H1 (cell line): ENCODE data around the gene PRKCD. TPM values are rescaled to one million over a fixed set of nuclear protein-coding genes. Genes with fewer than 3 reads are reported as not detected.

Source experiments
- CTCF ChIA-PET: fragments of 300-600 bp; sonication (Branson Sonifier 250); formaldehyde crosslinking; loops from one replicate; lab custom pipeline; 2021; ENCODE audit not compliant: partially characterized antibody; lab: Charles Lee
- POLR2A ChIA-PET: fragments of 300-600 bp; sonication (Branson Sonifier 250); formaldehyde crosslinking; loops from one replicate; lab custom pipeline; 2021; ENCODE audit warnings: inconsistent platforms; ENCODE audit not compliant: partially characterized antibody; lab: Charles Lee
- DNase-seq, 2 experiments: peaks; one replicate each; pipeline versions ENCODE4 v3.0.0 to v3.0.0-alpha.2; 2010 to 2022; ENCODE audit warnings: low spot score in 2 of 2, low read depth in 1 of 2, mixed read lengths in 1 of 2
- FAIRE-seq: peaks from 2 replicates; lab custom pipeline; 2011; peaks lifted over from hg19 to GRCh38; lab: Jason Lieb, UNC
- H2AFZ ChIP-seq: 2 replicates; pipeline ENCODE4 v1.8.1; 2012; ENCODE audit warnings: low read length, inconsistent platforms
- H2AK5ac ChIP-seq: 2 replicates; pipeline ENCODE4 v1.6.1; 2013; ENCODE audit warnings: low read depth, low read length
- H2BK120ac ChIP-seq: replicated peaks from 2 replicates; pipeline ENCODE3; 2013; ENCODE audit warnings: low read depth, low read length, inconsistent platforms
- H2BK12ac ChIP-seq: 2 replicates; pipeline ENCODE4 v1.6.1; 2013; ENCODE audit warnings: low read depth, low read length
- H2BK15ac ChIP-seq: 2 replicates; pipeline ENCODE4 v1.6.1; 2013; ENCODE audit warnings: low read length
- H2BK20ac ChIP-seq: 2 replicates; pipeline ENCODE4 v1.6.1; 2013; ENCODE audit warnings: low read length
- H2BK5ac ChIP-seq: 2 replicates; pipeline ENCODE4 v1.6.1; 2013; ENCODE audit warnings: low read depth, low read length
- H3K14ac ChIP-seq: 2 replicates; pipeline ENCODE4 v1.6.1; 2013; ENCODE audit warnings: inconsistent platforms; ENCODE audit not compliant: insufficient read length
- H3K18ac ChIP-seq: 2 replicates; pipeline ENCODE4 v1.6.1; 2013; ENCODE audit warnings: low read length; ENCODE audit errors: extremely low read depth
- H3K23ac ChIP-seq: 2 replicates; pipeline ENCODE4 v1.6.1; 2013; ENCODE audit warnings: inconsistent platforms; ENCODE audit not compliant: insufficient read length
- H3K23me2 ChIP-seq: 2 replicates; pipeline ENCODE4 v1.6.1; 2013; ENCODE audit warnings: low read depth, low read length
- H3K27ac ChIP-seq: 2 replicates; pipeline ENCODE4 v1.6.1; 2011; ENCODE audit warnings: low read depth, low read length, inconsistent platforms
- H3K27me3 ChIP-seq, 4 experiments: replicated peaks in 1 of 4; 1 replicate in 1 of 4; 2 replicates in 3 of 4; pipeline versions ENCODE4 v1.6.1 to v1.8.1; 2011 to 2013; ENCODE audit warnings: low read length in 3 of 4, mild to moderate bottlenecking in 3 of 4, inconsistent platforms in 2 of 4, mixed read lengths in 2 of 4, moderate library complexity in 1 of 4; ENCODE audit not compliant: control insufficient read depth in 3 of 4, insufficient read depth in 3 of 4; ENCODE audit errors: extremely low read depth in 1 of 4
- H3K36me3 ChIP-seq, 4 experiments: 2 replicates each; pipeline versions ENCODE4 v1.6.1 to v1.8.1; 2011 to 2013; ENCODE audit warnings: mild to moderate bottlenecking in 4 of 4, low read length in 3 of 4, moderate library complexity in 2 of 4, control low read depth in 1 of 4, inconsistent platforms in 1 of 4; ENCODE audit not compliant: insufficient read depth in 4 of 4, control insufficient read depth in 2 of 4
- H3K4ac ChIP-seq: replicated peaks from 2 replicates; pipeline ENCODE3; 2013; ENCODE audit warnings: low read length, low read depth, mixed read lengths, inconsistent platforms; ENCODE audit not compliant: insufficient read length
- H3K4me1 ChIP-seq, 4 experiments: replicated peaks in 1 of 4; 1 replicate in 1 of 4; 2 replicates in 3 of 4; pipeline versions ENCODE4 v1.6.1 to v1.8.1; 2011 to 2013; ENCODE audit warnings: low read length in 3 of 4, inconsistent platforms in 2 of 4, mixed read lengths in 1 of 4; ENCODE audit not compliant: insufficient read depth in 4 of 4, control insufficient read depth in 3 of 4
- H3K4me2 ChIP-seq, 2 experiments: 2 replicates each; pipeline versions ENCODE4 v1.6.1 to v1.8.1; 2011 to 2013; ENCODE audit warnings: low read depth in 2 of 2, low read length in 2 of 2, control low read depth in 1 of 2, inconsistent platforms in 1 of 2, mild to moderate bottlenecking in 1 of 2; ENCODE audit not compliant: insufficient read depth in 1 of 2
- H3K4me3 ChIP-seq, 4 experiments: fragments of 200-600, 300-600 bp in 1 of 4; sonication (generic), shearing (Covaris generic), sonication (Bioruptor Twin) in 1 of 4; 2 replicates each; pipeline versions ENCODE4 v1.5.1 to v1.8.1; 2011 to 2016; ENCODE audit warnings: low read length in 4 of 4, low read depth in 3 of 4, control low read depth in 2 of 4, inconsistent platforms in 2 of 4, mild to moderate bottlenecking in 2 of 4, mixed read lengths in 1 of 4, moderate library complexity in 1 of 4; ENCODE audit not compliant: insufficient read depth in 2 of 4; ENCODE audit errors: extremely low read depth in 1 of 4
- H3K56ac ChIP-seq: replicated peaks from 2 replicates; pipeline ENCODE3; 2013; ENCODE audit warnings: low read depth, mild to moderate bottlenecking, mixed read lengths, low read length, inconsistent platforms; ENCODE audit not compliant: insufficient read length
- H3K79me1 ChIP-seq: 2 replicates; pipeline ENCODE4 v1.6.1; 2013; ENCODE audit warnings: low read depth, low read length, control low read depth
- H3K79me2 ChIP-seq, 2 experiments: 2 replicates each; pipeline versions ENCODE4 v1.6.1 to v1.8.1; 2012 to 2013; ENCODE audit warnings: low read length in 2 of 2, mild to moderate bottlenecking in 2 of 2, inconsistent platforms in 1 of 2; ENCODE audit not compliant: insufficient read depth in 2 of 2, control insufficient read depth in 1 of 2
- H3K9ac ChIP-seq, 4 experiments: replicated peaks in 1 of 4; 1 replicate in 1 of 4; 2 replicates in 3 of 4; pipeline versions ENCODE4 v1.6.1 to v1.8.1; 2011 to 2013; ENCODE audit warnings: low read depth in 3 of 4, low read length in 3 of 4, control low read depth in 2 of 4, mild to moderate bottlenecking in 2 of 4, moderate library complexity in 2 of 4, inconsistent platforms in 1 of 4; ENCODE audit errors: extremely low read depth in 1 of 4
- H3K9me3 ChIP-seq, 2 experiments: 2 replicates each; pipeline versions ENCODE4 v1.6.1 to v1.8.1; 2012 to 2013; ENCODE audit warnings: mild to moderate bottlenecking in 2 of 2, moderate library complexity in 2 of 2, control low read depth in 1 of 2, inconsistent platforms in 1 of 2, low read depth in 1 of 2, low read length in 1 of 2, mixed read lengths in 1 of 2; ENCODE audit not compliant: insufficient read depth in 2 of 2
- H4K20me1 ChIP-seq, 2 experiments: replicated peaks in 1 of 2; 2 replicates each; pipeline versions ENCODE3 to v1.8.1; 2011 to 2013; ENCODE audit warnings: inconsistent platforms in 2 of 2, low read length in 2 of 2, mild to moderate bottlenecking in 1 of 2; ENCODE audit not compliant: insufficient read depth in 2 of 2, control insufficient read depth in 1 of 2
- H4K5ac ChIP-seq: 2 replicates; pipeline ENCODE4 v1.6.1; 2013; ENCODE audit warnings: low read length, low read depth, mixed read lengths, inconsistent platforms; ENCODE audit not compliant: insufficient read length
- H4K8ac ChIP-seq: 2 replicates; pipeline ENCODE4 v1.8.0; 2013; ENCODE audit warnings: mild to moderate bottlenecking, moderate library complexity, low read length, inconsistent platforms; ENCODE audit not compliant: insufficient read depth; ENCODE audit errors: extremely low read depth
- H4K91ac ChIP-seq: replicated peaks from 2 replicates; pipeline ENCODE3; 2013; ENCODE audit warnings: low read length, mixed read lengths, inconsistent platforms; ENCODE audit not compliant: insufficient read length
- CBX8 ChIP-seq: fragments of 300-800, 300-1000 bp; sonication (generic); IDR thresholded peaks from 2 replicates; pipeline ENCODE4 v1.7.1; 2016; ENCODE audit warnings: low read depth, low read length, borderline replicate concordance
- EGR1 ChIP-seq: IDR thresholded peaks from 2 replicates; pipeline ENCODE4 v1.6.1; 2011; ENCODE audit warnings: low read depth, low read length, borderline replicate concordance
- EP300 ChIP-seq, 2 experiments: IDR thresholded peaks; 1 replicate in 1 of 2; 2 replicates in 1 of 2; pipeline ENCODE4 v1.6.1; 2011 to 2012; ENCODE audit warnings: low read depth in 2 of 2, low read length in 2 of 2, mild to moderate bottlenecking in 2 of 2, borderline replicate concordance in 1 of 2, inconsistent platforms in 1 of 2, moderate library complexity in 1 of 2
- NRF1 ChIP-seq: IDR thresholded peaks from 2 replicates; pipeline ENCODE4 v1.6.1; 2011; ENCODE audit warnings: mild to moderate bottlenecking, low read depth, low read length, improper control_type of control experiment
- PHF8 ChIP-seq: fragments of 200-600 bp; sonication (generic); conservative IDR thresholded peaks from 2 replicates; pipeline ENCODE4 v1.7.1; 2012; ENCODE audit warnings: low read depth, mild to moderate bottlenecking, inconsistent platforms, low read length, moderate library complexity
- POLR2AphosphoS5 ChIP-seq: IDR thresholded peaks from 2 replicates; pipeline ENCODE4 v1.6.1; 2011; ENCODE audit warnings: low read depth, low read length
- RAD21 ChIP-seq, 2 experiments: IDR thresholded peaks in 1 of 2; conservative IDR thresholded peaks in 1 of 2; 2 replicates each; pipeline ENCODE4 v1.6.1; 2011; ENCODE audit warnings: low read depth in 2 of 2, low read length in 2 of 2, improper control_type of control experiment in 1 of 2, inconsistent platforms in 1 of 2, mild to moderate bottlenecking in 1 of 2, moderate library complexity in 1 of 2
- whole genome bisulfite sequencing, 2 experiments: shearing (Covaris generic) in 1 of 2; methylation state at CpG; one replicate each; pipeline versions ENCODE4 v1.1.6 to v1.1.7; 2013 to 2015; ENCODE audit warnings: low lambda C conversion rate in 2 of 2, mixed read lengths in 2 of 2, inconsistent platforms in 1 of 2, low coverage in 1 of 2, missing lambda C conversion rate in 1 of 2; ENCODE audit not compliant: insufficient replicate concordance in 2 of 2, insufficient coverage in 1 of 2, insufficient read length in 1 of 2; ENCODE audit errors: extremely low coverage in 1 of 2, missing lambda C conversion rate in 1 of 2; 5-methylcytosine and 5-hydroxymethylcytosine counted together
- polyA plus RNA-seq, 7 experiments: library from polyadenylated mRNA; depleted of rRNA in 3 of 7; stranded (reverse) in 5 of 7; unstranded in 2 of 7; fragments of >200 nt in 5 of 7; fragments of 200-250 nt in 2 of 7; gene quantifications; 1 replicate in 5 of 7; 2 replicates in 1 of 7; 4 replicates in 1 of 7; pipeline versions ENCODE4 v1.2.1 to v1.2.3, GENCODE V29; 2011 to 2013; ENCODE audit warnings: missing spikeins in 2 of 7, mixed read lengths in 2 of 7
- total RNA-seq: library from RNA; stranded (reverse); fragmentation: NEBNext Ultra II Directional; extraction: Animal tissue kit (Norgen Biotek cat#: 25700); gene quantifications from 2 replicates; pipeline ENCODE4 v1.2.1, GENCODE V29; 2021
- TF ChIP-seq, protein P1 (sequence below): IDR thresholded peaks from 2 replicates; pipeline ENCODE4 v1.6.1; 2011; ENCODE audit warnings: low read depth, mild to moderate bottlenecking, low read length; ENCODE audit not compliant: insufficient read depth

PRKCD gene
- total and polyA plus RNA-seq, 2 of the 8 experiments (the other 6 are each of a cell fraction or from before 2014, with no cell fraction given) = 22.6 to 23.9 TPM

GRCh38 chr3:53180305-53181023 is 19.5 kb downstream of the PRKCD start:
- no peak overlapping the region for H3K4ac ChIP-seq
- H3K56ac ChIP-seq = no peak overlapping the region
- ChIA-PET POLR2A (interaction anchor here (0.9 to 1.1 kb wide), 3 partner anchors 8 to 22 kb away, joined by 3 read pairs; no protein-coding TSS in a partner anchor), CTCF (interaction anchor here (0.6 to 3.3 kb wide), 6 partner anchors 12 to 66 kb away, joined by 3 to 11 read pairs (median 5); no protein-coding TSS in a partner anchor)
- H3K4me2 ChIP-seq = no peak overlapping the region
- H4K91ac ChIP-seq = no peak overlapping the region
- H2BK15ac ChIP-seq = no peak overlapping the region
- FAIRE-seq = no peak
- no peak overlapping the region for H2BK120ac ChIP-seq
- peaks cover 0 to 5% (median 2%) of the 10 kb centered on the region in 4 experiments; a peak in 4 of 8 replicates for H3K36me3 ChIP-seq
- no peak overlapping the region for H4K5ac ChIP-seq
- no peaks in the 10 kb centered on the region for H3K23me2 ChIP-seq
- 0 out of 2 replicates have a peak, but pooled peaks cover 2% of the 10 kb centered on the region for H3K79me1 ChIP-seq
- no peak overlapping the region; the same call in 1 of the 2 replicates for H4K8ac ChIP-seq
- H3K4me3 ChIP-seq = no peak overlapping the region
- H3K27me3 ChIP-seq = no peaks in the 10 kb centered on the region
- no peak for DNase-seq
- WGBS, 2 experiments = 85% methylated on average over 8 of the region's 11 CpGs; no CpG with 5 or more reads in 1 of the 2 experiments
- no peak overlapping the region for H3K27ac ChIP-seq
- H3K9me3 ChIP-seq = no peaks in the 10 kb centered on the region
- H2BK5ac ChIP-seq = no peak overlapping the region
- no peak overlapping the region for H3K23ac ChIP-seq
- H3K4me1 ChIP-seq = no peaks in the 10 kb centered on the region; a peak in 1 of 7 replicates
- no peaks in the 10 kb centered on the region for H3K79me2 ChIP-seq
- H2AFZ ChIP-seq = no peak overlapping the region
- H3K14ac ChIP-seq = no peak overlapping the region
- H2BK12ac ChIP-seq = no peak overlapping the region
- no peak overlapping the region for H2BK20ac ChIP-seq
- no peak overlapping the region for H3K18ac ChIP-seq
- H4K20me1 ChIP-seq = peaks cover 0 to 5% of the 10 kb centered on the region in 2 experiments
- H3K9ac ChIP-seq = no peak overlapping the region
- H2AK5ac ChIP-seq = no peak overlapping the region
- no peak for TF ChIP-seq CBX8
- TF ChIP-seq POLR2AphosphoS5 = no peak
- TF ChIP-seq, protein P1, sequence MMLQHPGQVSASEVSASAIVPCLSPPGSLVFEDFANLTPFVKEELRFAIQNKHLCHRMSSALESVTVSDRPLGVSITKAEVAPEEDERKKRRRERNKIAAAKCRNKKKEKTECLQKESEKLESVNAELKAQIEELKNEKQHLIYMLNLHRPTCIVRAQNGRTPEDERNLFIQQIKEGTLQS = no peak
- no peak for TF ChIP-seq EGR1
- TF ChIP-seq RAD21 (IDR thresholded peaks at IDR 0.05 in 1 of 2, conservative IDR thresholded peaks at IDR 0.05 in 1 of 2; ENCODE audit: low read depth in 2 of 2, low read length in 2 of 2) = no peak
- TF ChIP-seq EP300 (IDR thresholded peaks at IDR 0.05; ENCODE audit: borderline replicate concordance in 1 of 2, low read depth in 2 of 2, low read length in 2 of 2) = no peak
- no peak for TF ChIP-seq PHF8
- TF ChIP-seq NRF1 = no peak
